Stimulated activated CD8-positive, alpha-beta memory T cell treated with anti-CD3 and anti-CD28 coated beads, Interleukin-4, amount 100 ng/mL, for 1 hour (primary cell): Measurements from ENCODE around the gene PLA2G4D.
"Not testable (repeated sequence)": the region's sequence is repeated elsewhere in the genome, so short reads cannot be mapped to it uniquely, and the experiment has no call there.

Experiments
- DNase-seq, 2 donors: peaks; one replicate each; pipeline ENCODE4 v3.0.0-alpha.2; 2020; ENCODE audit warnings: low read depth in 2 of 2, low spot score in 1 of 2

Gene PLA2G4D

DNA sequence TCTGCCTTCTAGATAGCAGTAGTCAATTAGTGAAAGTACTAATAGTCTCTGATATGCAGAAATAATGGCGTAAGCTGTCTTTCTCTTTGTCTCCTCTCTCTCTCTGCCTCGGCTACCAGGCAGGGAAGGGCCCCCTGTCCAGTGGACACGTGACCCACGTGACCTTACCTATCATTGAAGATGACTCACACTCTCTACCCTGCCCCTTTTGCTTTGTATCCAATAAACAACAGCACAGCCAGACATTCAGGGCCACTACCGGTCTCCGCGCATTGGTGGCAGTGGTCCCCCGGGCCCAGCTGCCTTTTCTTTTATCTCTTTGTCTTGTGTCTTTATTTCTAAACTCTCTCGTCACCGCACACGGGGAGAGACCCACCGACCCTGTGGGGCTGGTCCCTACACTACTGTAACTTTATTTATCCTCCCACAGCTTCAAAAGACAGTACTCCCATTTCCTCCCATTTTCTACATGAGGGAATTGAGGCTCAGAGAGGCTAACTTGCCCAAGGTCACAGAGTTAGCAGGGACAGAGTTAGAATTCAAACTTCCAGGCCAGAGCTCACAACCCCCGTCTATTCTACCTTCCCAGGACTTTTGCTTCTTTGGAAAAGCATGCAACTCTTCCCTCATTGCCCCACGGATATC is 2.5 kb downstream of the PLA2G4D start:
- not testable (repeated sequence) for DNase-seq

DNA sequence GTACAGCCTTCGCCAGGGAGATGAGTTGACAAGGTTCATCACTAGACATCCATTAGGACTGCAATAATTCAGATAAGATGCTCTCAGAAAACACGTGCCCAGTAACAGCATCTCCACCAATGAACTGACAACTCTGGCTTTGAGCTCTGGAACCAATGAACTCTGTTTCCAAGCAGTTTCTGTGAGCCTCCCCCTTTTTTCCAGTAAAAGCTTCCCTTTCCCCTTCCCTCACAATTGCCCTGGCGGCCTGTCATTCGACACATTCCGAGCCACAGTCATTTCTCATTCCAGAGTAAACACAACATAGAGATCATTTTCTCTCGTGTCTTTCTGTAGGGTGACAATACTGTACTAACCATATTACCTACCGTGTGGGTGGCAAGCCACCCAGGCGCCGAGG is 3.6 kb downstream of the PLA2G4D start:
- DNase-seq: no peak

DNA sequence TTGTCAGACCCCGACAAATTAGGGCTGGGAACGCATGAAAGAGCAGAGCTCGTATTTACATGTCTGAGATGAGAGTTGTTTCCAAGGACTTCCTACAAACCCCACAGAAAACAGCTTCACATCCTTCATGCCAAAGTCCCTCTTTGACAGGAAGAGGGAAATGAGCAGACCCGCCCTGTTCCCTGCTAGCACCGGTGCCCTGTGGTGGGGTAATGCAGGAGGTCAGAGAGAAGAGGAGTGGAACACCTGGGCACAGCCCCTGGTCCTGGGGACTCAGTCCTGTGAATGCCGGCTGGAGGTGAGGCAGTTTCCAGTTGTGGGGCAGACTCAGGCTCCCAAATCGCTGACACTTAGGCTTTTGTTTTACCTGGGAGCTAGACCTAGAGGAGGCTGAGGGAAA is 4.0 kb downstream of the PLA2G4D start:
- DNase-seq: no peak

DNA sequence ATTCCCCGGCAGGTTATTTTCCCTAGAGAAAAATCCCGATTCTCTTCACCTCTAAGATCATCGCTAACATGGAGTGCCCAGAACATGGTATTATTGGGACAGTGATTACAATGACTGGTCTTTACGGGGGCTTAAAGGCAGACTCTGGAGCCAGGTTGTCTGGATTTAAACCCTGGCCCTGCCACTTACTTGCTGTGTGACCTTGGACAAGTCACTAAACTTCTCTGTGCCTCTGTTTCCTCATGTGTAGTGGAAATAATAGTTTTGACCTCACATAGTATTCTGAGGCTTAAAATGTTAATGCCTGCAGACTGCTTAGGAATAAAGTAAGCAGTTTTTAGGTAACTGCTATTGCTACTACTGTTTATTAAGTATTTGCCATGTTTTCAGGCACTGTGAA is 4.4 kb downstream of the PLA2G4D start:
- no peak for DNase-seq

GRCh38 chr15:42088801-42089640 is 5.3 kb downstream of the PLA2G4D start:
- no peak for DNase-seq

- no peak for DNase-seq
Measured at GRCh38 chr15:42087926-42088800, 6.2 kb downstream of the PLA2G4D start.

DNA sequence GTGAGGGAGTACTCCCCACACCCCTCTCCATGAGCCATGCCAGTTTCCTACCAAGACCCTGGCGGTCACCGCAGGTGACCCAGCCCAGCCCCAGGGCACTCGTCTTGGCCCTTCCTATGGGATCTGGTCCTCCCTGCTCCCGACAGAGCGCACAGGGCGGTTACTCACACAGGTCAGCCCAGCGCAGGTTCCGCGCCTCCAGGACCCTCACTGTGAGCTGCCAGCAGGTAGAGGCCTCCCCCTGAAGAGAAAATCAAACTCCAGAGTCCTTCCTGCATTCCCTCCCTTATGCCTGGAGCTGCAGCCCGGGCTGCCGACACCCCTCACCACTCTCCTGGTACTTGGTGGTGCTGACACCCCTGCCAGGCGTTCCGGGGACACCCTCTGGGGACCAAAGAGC is 6.9 kb downstream of the PLA2G4D start:
- no peak for DNase-seq

DNA sequence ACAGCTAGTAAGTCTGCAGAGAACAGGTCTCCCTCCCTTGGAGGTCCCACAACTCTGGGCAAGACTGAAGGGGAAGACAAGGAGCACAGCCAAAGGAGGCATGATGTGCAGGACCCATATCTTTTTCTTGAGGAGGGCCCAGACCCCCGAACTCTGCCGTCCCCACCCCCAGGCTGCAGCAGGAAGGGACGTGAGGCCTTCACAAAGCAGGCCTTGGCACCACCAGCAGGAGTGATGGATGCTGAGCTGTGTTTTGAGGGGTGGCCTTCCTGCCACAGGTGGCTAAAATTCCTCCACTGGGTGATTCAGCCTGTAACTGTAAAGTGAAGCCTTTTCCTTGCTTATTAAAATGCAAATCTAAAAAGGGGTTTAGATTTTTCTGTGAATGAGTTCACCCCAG is 8.6 kb downstream of the PLA2G4D start:
- no peak for DNase-seq

DNA sequence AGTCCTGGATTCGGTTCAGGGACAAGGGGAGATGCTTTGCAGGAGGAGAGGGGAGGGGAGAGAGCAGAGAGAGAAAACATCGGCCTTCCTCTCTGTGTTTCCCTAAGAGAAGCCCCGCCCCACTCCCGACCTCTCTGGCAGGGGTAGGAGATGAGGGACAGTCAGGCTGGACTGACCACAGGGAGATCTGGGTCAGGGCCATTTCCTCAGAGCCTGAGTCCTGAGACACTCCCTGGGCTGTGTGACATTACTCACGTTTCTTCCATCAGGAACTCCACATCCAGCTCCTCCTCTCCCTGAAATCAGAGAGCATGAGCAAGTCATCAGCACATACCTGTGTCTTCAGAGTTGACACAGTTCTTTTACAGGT is 9.1 kb downstream of the PLA2G4D start:
- no peak for DNase-seq

GRCh38 chr15:42084465-42085235 is 9.7 kb downstream of the PLA2G4D start:
- DNase-seq: peak in 1 of 2 donors; percentile 9

GRCh38 chr15:42083916-42084315 is 10.4 kb downstream of the PLA2G4D start:
- no peak for DNase-seq

DNA sequence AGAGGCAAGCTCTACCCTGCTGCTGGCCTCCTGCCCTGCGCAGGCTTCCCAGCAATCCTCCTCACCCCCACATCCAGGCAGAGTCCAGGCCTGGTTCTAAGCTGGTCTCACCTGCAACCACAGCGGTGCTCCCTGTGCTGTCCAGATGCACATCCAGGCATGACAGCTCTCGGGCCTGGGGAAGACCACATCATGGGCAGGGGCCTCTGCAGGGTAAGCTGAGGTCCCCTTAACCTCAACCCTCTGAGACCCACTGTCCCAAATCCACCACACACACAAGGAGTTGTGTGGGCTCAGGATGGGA is 10.8 kb downstream of the PLA2G4D start:
- DNase-seq: no peak

- DNase-seq: no peak
Measured at GRCh38 chr15:42082823-42083604, 11.3 kb downstream of the PLA2G4D start.

DNA sequence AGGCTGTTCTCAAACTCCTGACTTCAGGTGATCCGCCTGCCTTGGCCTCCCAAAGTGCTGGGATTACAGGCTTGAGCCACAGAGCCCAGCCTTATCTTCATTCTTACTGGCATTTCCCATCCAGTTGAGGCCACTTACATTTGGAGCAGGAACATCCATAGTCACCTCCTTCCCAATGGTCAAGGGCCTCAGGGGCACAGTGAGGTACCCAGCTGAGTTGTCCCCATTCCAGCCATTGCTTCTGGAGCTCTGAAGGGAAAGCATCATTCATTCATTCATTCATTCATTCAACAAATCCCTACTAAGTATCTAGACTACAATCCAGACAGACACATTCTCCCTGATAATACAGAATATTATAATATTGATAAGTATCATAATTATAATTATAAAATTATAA is 12.2 kb downstream of the PLA2G4D start:
- DNase-seq: no peak

DNA sequence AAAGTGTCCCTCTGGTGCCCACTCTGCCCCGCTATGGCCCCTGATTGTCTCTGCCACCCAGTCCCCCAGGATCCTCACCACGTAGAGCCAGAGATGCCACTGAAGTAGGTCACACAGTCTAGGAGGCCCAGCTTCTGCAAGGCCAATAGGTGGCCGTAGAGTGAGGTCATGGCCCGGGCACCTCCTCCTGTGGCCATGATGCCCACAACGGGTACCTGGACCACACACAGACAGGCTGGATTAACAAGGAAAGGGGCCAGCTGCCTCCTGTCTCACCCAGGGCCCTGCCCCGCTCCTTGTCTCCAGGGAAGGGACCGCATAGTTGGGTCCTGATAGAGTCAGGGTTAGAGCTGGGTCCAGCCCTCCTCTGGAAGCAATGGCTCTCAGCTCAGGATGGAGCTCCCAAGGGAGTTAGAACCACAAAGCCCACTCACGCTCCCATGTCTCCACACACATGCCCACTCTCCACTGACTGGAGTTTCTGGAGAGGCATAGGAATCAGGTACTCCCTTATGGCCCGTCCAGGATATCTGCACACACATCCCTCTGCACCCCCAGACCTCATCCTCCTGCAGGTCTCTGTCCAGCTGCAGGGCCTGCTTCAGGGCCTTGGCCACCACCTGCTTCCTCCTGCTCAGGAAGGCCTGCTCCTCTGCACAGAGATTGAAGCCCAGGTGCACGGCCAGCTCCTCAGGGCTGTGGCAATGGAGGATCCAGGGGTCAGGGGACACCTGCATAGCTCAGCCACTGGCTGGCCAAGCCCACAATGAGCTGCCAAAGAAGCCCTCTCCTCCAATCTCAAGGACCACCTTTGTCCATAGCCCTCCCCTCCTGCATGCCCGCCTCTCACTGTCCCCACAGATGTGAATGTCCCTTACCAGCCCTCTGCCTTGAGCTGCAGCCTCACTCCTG is 13.2 kb downstream of the PLA2G4D start:
- no peak for DNase-seq

- no peak for DNase-seq
Measured at GRCh38 chr15:42080186-42080918, 14.0 kb downstream of the PLA2G4D start.

DNA sequence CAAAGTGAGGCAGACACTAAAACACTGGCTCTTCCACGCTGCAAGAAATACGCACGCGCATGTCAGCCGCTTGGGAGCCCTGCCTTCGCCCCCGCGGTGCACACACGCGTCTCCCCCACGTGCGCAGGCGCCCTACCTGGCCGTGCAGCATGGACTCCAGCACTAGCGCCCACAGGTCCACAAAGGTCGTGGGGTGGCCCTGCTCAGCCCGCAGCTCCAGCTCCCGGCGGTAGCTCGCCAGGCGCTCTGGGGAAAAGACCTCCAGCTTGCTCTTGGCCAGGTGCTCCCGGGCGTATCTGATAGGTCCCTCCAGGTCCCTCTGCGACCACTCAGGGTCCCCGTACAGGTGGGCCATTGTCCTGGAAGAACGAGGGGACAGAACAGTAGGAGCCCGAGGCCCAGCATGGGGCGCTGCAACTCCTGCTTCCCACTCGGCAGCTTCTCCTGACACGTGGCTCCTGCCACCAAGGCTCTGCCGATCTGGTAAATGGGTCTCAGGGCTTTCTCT is 14.9 kb downstream of the PLA2G4D start:
- no peak for DNase-seq

- no peak for DNase-seq
Measured at GRCh38 chr15:42078903-42079302, 15.5 kb downstream of the PLA2G4D start.

GRCh38 chr15:42077689-42078088 is 16.7 kb downstream of the PLA2G4D start:
- DNase-seq: no peak
